ENCODE measurements around the gene HNRNPAB.
"Not testable (repeated sequence)": the region's sequence is repeated elsewhere in the genome, so short reads cannot be mapped to it uniquely, and the experiment has no call there.

The HNRNPAB gene

DNA sequence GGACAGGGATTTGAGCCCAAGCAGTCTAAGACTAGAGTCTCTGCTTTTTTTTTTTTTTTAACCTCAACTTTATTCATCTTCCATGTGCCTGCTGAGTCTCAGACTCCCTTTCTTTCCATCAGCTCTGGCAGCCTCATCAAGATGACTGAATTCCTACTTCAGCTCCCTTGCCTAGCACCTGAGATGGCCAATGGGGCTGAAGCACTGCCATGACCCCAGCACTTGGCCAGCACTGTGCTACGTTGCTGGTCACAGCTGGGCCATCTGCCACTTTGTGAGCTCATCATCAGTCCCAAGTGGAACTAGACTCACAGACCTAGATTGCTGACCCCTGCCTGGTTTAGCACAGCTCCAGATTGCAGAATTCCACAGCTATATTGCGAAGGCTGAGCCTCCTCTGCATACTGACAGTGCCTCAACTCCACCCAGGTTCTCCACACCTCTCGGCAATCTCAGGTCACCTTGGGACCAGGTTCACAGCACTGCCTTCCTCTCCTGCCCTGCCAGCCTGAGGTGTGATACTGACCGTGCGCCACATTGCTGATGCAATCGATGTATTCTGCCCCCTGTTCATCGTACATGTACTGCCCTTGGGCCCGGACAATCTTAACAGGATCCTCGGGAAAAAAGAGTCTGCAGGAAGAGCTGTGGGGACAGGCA lies 26.7 kb downstream of the HNRNPAB start:
- no peak for DNase-seq (ENCODE audit: low spot score)

DNA sequence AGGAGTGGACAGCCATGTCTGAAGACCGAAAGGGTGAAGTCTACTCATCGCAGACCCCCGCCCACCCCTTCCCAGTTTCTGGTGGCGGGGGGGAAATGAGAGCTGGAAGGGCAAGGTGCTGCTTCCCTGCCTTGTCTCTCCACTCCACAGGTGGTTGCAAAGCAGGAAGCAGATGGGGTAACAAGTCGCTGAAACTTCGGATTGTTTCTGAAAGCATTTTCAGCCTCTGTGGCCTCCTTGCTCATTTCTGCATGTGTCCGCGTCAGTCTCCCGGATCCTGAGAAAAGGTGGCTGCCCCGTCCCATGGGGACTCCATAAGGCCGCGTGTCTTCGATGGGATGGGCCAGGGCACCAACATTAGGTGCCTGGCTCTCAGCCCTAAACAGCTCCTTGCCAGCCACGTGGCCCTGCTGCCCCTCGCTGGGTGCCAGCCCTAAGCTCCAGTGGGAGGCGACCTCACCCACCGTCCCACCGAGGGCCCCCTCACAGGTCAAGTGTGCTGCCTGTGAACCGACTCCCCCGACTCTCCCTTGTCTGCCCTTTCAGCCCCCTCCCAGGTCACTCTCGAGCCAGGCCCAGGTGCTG lies 27.3 kb downstream of the HNRNPAB start:
- DNase-seq (ENCODE audit: low spot score), result no peak

DNA sequence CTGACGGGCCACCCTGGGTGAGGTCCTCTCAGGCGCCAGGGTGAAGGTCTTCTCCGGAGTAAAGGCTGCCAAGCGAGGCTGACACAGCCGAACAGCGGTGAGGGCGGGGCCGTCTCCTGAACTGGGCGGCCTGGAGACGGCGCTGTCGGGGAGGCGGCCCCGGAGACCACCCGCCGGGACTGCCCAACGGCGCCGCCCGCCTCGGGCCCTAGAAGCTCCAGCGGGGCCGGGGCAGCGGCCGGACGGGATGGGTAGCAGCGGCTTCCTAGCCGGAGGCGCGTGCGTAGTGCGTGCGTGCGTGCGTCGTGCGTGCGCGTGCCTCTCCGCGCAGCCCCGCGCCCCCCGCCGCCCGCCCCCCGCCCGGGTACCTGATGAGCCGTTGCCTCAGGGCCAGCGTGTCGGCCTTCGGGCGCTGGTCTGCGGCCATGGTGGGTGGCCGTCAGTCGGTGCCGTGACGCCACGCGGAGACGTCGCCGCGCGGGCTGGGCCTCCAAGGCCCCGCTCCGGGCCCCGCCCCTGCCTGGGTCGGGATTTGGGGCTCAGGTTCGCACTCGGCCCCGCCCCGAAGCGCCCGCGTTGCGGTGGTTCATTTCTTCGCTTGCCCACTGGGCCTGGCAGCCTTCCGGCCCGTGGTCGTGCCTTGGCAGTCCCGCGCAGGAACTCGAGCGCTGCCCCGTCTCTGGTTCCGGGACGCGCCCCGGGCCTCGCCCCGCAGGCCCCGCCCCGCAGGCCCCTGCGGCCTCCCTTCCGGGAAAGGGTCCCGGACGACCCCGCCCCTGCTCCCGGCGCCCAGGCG lies 28.0 kb downstream of the HNRNPAB start, which contains the start of gene PHYKPL:
Gene PHYKPL (minus strand): TSS at position 679 of the 796 bp plus-strand sequence. CDS start 252 bp downstream, at position 427.
- DNase-seq (ENCODE audit: low spot score), result peak; percentile 69

GRCh38 chr5:178232920-178233429 lies 28.6 kb downstream of the HNRNPAB start:
- DNase-seq (ENCODE audit: low spot score), result no peak

- DNase-seq (ENCODE audit: low spot score), result no peak
These were observed 29.9 kb downstream of the HNRNPAB start for GRCh38 chr5:178234121-178234749.

- DNase-seq (ENCODE audit: low spot score), result peak; percentile 55
These were observed 30.6 kb downstream of the HNRNPAB start for GRCh38 chr5:178234750-178235587.

- DNase-seq (ENCODE audit: low spot score), result no peak
These were observed 31.2 kb downstream of the HNRNPAB start for GRCh38 chr5:178235588-178235974.

DNA sequence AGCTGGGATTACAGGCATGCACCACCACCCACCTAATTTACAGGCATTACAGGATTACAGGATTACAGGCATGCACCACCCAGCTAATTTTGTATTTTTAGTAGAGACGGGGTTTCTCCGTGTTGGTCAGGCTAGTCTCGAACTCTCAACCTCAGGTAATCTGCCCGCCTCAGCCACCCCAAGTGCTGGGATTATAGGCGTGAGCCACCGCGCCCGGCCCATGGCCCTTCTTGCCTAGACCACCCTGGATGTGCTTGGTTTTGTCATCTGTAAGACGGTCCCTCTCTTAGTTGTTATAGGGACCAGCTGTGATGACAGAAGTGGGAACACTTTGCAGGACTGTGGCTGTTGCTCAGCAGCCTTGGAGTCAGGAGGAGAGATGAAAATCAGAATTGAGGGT lies 31.8 kb downstream of the HNRNPAB start:
- DNase-seq (ENCODE audit: low spot score), result no peak

DNA sequence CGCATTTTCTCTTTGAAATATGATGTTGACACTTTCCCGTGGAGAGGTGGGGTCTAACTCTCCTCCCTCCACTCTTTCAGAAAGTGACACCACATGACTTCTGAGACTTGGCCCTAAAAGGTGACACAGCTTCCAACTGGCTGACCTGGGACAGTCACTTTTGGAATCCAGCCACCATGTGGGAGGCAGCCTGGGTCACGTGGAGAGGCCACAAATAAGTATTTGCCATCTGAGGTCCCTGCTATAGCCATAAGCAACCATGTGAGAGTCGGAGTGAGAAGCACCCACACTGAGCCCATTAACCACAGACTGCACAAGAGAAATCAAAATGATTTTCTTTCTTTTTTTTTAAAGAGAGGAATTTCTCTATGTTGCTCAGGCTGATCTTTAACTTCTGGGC lies 32.3 kb downstream of the HNRNPAB start:
- DNase-seq (ENCODE audit: low spot score), result peak; percentile 55

- DNase-seq (ENCODE audit: low spot score), result peak; percentile 35
These were observed 33.3 kb downstream of the HNRNPAB start for GRCh38 chr5:178237431-178238312.

GRCh38 chr5:178238313-178238635 lies 33.9 kb downstream of the HNRNPAB start:
- DNase-seq (ENCODE audit: low spot score), result no peak

DNA sequence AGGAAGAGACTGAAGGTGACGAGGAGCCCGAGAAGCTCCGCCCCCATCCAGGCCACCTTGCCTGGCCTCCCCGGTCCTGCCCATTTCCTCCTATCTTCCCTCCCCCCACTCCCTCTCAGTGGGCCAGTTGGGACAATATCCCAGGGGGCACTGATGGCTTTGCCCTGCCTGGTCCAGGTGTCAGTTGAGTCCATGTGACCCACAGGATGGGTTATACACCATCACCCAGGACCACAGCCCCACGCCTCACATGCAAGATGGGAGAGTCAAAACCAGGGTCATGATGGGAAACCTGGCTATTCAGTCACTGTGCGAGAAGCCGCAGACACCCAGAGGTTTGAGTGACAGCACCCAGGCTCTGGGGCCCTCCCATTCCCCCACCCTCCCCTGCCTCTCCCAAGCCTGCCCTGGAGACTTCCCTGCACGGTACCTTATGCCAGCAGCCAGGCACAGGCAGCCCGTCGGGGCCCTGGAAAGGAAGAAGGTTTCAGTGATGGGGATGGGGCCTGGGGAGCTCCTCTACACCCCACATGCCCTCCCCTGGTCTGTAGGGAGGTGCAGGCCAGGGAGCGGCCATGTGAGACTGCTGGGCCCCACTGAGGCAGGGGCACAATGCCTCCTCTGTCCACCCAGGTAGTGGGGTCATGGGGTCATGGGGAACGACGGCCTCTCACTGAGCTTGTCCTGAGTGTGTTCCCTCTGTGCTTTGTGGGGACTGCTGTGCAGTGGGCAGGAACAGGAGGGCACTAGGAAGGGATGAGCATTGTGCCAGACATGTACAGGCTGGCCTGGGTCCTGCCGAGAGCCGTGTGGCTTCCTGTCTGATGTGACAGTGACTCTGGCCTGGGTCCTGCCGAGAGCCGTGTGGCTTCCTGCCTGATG lies 34.6 kb downstream of the HNRNPAB start:
- DNase-seq (ENCODE audit: low spot score), result no peak

DNA sequence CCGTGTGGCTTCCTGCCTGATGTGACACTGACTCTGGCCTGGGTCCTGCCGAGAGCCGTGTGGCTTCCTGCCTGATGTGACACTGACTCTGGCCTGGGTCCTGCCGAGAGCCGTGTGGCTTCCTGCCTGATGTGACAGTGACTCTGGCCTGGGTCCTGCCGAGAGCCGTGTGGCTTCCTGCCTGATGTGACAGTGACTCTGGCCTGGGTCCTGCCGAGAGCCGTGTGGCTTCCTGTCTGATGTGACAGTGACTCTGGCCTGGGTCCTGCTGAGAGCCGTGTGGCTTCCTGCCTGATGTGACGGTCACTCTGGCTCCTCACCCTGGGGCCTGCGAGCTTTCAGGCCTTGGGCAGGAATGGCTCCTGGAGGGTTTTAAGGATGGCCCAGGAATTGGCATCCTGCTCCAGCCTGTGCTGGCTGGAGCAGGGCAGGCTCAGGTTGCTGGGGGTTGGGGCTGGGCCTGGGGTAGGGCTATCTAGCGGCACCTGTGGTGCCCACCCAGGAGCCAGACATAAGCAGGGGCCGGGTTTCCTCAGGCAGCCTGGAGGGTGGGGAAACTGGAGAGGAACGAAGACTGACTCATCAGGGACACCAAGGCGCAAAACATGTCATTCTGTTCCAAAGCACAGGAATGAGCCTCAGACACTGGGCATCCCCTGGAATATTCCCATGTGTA lies 35.4 kb downstream of the HNRNPAB start:
- DNase-seq (ENCODE audit: low spot score), result not testable (repeated sequence)

DNA sequence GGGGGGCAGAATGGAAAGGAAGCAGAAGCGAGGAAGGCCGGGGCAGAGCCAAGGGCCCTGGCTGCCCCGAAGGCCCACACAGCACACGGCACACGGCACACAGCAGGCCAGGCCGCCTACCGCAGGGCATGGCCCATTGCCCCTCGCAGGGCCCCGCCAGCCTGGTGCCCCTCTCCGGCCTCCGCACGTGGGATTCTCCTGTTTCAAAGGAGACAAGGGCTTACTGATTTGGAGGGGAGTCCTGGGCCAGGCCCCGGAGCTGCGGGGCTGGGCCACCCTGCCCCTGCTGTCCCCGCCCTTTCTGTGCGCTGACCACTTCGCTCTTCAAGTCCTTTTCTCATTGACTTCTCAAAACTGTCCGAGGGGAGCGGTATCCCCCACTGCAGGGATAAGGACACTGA lies 36.0 kb downstream of the HNRNPAB start:
- no peak for DNase-seq (ENCODE audit: low spot score)

GRCh38 chr5:178240766-178241165 lies 36.4 kb downstream of the HNRNPAB start:
- no peak for DNase-seq (ENCODE audit: low spot score)

DNA sequence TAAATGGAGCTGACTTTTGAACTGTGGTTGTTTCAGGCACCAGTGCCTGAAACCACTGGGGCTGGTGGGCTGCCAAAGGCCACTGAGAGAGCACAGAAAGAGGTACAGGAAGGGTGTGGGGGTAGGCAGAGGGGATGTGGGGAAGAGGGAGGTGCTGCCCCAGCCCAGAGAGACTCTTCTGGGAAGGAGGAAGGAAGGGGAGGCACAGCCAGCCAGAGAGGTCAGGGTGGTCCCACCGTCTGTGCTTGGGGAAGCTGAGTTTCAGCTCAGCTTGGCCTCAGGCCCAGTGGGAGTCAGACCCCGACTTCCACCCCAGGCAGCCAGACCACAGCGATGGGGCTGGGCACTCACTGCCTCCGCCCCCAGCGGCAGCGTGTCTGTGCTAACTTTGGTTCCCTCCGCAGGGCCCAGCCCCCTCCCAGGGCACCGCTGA lies 36.9 kb downstream of the HNRNPAB start:
- no peak for DNase-seq (ENCODE audit: low spot score)

- no peak for DNase-seq (ENCODE audit: low spot score)
These were observed 37.4 kb downstream of the HNRNPAB start for GRCh38 chr5:178241688-178242231.

DNA sequence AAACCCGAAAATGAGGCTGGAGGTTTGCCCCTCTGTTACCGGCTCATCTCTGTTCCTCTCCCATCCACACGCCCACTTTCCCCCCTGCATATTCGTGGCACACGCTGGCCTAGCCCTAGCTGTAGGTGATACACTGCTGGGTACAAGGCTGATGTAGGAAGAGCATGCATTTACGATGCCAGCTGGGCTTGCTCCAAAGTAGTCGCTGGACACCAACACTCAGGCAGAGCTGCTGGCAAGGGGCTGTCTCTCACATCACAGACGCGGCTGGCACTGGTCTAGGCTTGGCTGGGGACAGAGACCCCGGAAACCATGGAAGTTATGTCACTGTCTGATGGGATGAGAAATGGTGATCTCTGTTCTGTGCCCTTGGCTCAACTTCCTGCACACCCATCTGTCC lies 38.1 kb downstream of the HNRNPAB start:
- no peak for DNase-seq (ENCODE audit: low spot score)

DNA sequence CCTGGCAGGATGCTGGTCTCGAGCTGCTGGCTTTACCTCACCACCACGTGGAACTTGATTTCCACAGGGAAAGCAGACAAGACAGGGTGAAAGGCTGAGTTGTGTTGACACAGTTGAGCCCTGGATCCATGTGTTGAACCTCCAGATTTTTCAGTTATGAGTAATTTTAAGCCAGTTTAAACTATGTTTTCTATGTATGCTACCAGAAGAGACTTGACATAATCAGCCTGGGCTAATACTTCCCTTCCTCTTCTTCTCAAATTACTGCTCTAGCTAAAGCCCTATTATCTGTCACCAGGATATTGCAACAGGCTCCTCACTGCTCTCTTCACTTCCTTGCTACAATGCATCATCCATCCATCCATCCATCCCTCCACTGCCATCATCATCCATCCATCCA lies 40.2 kb downstream of the HNRNPAB start:
- no peak for DNase-seq (ENCODE audit: low spot score)

All from kidney tubule cell (primary cell).